Measurements from ENCODE around the gene PCED1B.
"Not testable (repeated sequence)": the region's sequence is repeated elsewhere in the genome, so short reads cannot be mapped to it uniquely, and the experiment has no call there.

The PCED1B gene

GRCh38 chr12:47272412-47273190, 193.2 kb downstream of the PCED1B start:
- DNase-seq (ENCODE audit: low spot score): no peak

- no peak for DNase-seq (ENCODE audit: low spot score)
Observed at GRCh38 chr12:47273191-47273626, 193.8 kb downstream of the PCED1B start.

- peak; percentile 16 for DNase-seq (ENCODE audit: low spot score)
Observed at GRCh38 chr12:47274760-47275159, 195.3 kb downstream of the PCED1B start.

- no peak for DNase-seq (ENCODE audit: low spot score)
Observed at GRCh38 chr12:47276253-47276620, 196.8 kb downstream of the PCED1B start.

GRCh38 chr12:47276621-47277309, 197.3 kb downstream of the PCED1B start:
- peak; percentile 33 for DNase-seq (ENCODE audit: low spot score)

- DNase-seq (ENCODE audit: low spot score): no peak
Observed at GRCh38 chr12:47277972-47278448, 198.6 kb downstream of the PCED1B start.

- DNase-seq (ENCODE audit: low spot score): not testable (repeated sequence)
Observed at GRCh38 chr12:47279758-47280157, 200.3 kb downstream of the PCED1B start.

- DNase-seq (ENCODE audit: low spot score): no peak
Observed at GRCh38 chr12:47280543-47281300, 201.3 kb downstream of the PCED1B start.

- DNase-seq (ENCODE audit: low spot score): no peak
Observed at GRCh38 chr12:47281667-47282171, 202.3 kb downstream of the PCED1B start.

- no peak for DNase-seq (ENCODE audit: low spot score)
Observed at GRCh38 chr12:47282206-47282605, 202.8 kb downstream of the PCED1B start.

Data from Ammon's horn (tissue), 1 donor.